Endothelial cell of umbilical vein (primary cell): ENCODE measurements around the gene TAGLN. TPM values are rescaled to one million over a fixed set of nuclear protein-coding genes. Genes with fewer than 3 reads are reported as not detected.

Experiments used
- BruUV-seq: library from RNA; stranded (reverse); fragments of 400-500 nt; replicated peaks from 2 replicates; lab custom pipeline; 2021; lab: Mats Ljungman, UMichigan
- CTCF ChIA-PET: fragments of 300-600, 350-600 bp; sonication (Branson Sonifier 250); formaldehyde crosslinking; loops from one replicate; lab custom pipeline; 2021; ENCODE audit warnings: antibody characterized with exemption, inconsistent platforms; lab: Charles Lee
- POLR2A ChIA-PET: fragments of 300-600, 350-600 bp; sonication (Branson Sonifier 250); formaldehyde crosslinking; loops from one replicate; lab custom pipeline; 2021; ENCODE audit warnings: antibody characterized with exemption, inconsistent platforms; lab: Charles Lee
- DNase-seq: peaks from one replicate; pipeline ENCODE4 v3.0.0-alpha.2; 2011; ENCODE audit warnings: low read depth, low spot score
- FAIRE-seq: peaks from 2 replicates; lab custom pipeline; 2011; peaks lifted over from hg19 to GRCh38; lab: Jason Lieb, UNC
- H2AFZ ChIP-seq: 2 replicates; pipeline ENCODE4 v1.6.0; 2012; ENCODE audit warnings: low read depth, low read length, control low read depth, inconsistent platforms
- H3K27ac ChIP-seq: 2 replicates; pipeline ENCODE4 v1.5.1; 2011; ENCODE audit warnings: low read depth, mild to moderate bottlenecking, control low read depth, low read length, moderate library complexity; ENCODE audit not compliant: insufficient read depth
- H3K27me3 ChIP-seq, 2 experiments: 2 replicates each; pipeline versions ENCODE4 v1.6.0 to v1.6.1; 2011; ENCODE audit warnings: low read length in 2 of 2, mixed read lengths in 1 of 2; ENCODE audit not compliant: control insufficient read depth in 2 of 2, insufficient read depth in 2 of 2
- H3K36me3 ChIP-seq, 2 experiments: 2 replicates in 1 of 2; 3 replicates in 1 of 2; pipeline ENCODE4 v1.5.1; 2011; ENCODE audit warnings: low read length in 2 of 2, mild to moderate bottlenecking in 1 of 2, moderate library complexity in 1 of 2; ENCODE audit not compliant: control insufficient read depth in 2 of 2, insufficient read depth in 2 of 2; ENCODE audit errors: extremely low read depth in 1 of 2
- H3K4me1 ChIP-seq: 3 replicates; pipeline ENCODE4 v1.5.1; 2011; ENCODE audit warnings: mild to moderate bottlenecking, low read length; ENCODE audit not compliant: control insufficient read depth, insufficient read depth; ENCODE audit errors: extremely low read depth
- H3K4me2 ChIP-seq: 2 replicates; pipeline ENCODE4 v1.6.1; 2011; ENCODE audit warnings: low read length, control low read depth, mixed read lengths; ENCODE audit not compliant: insufficient read depth
- H3K4me3 ChIP-seq, 3 experiments: fragments of 200-600 bp in 1 of 3; sonication (generic), shearing (Covaris generic) in 1 of 3; replicated peaks in 1 of 3; 2 replicates each; pipeline ENCODE4 v1.5.1; 2011 to 2016; ENCODE audit warnings: control low read depth in 3 of 3, low read length in 3 of 3, mild to moderate bottlenecking in 2 of 3, inconsistent platforms in 1 of 3, low read depth in 1 of 3, moderate library complexity in 1 of 3; ENCODE audit not compliant: insufficient read depth in 1 of 3
- H3K79me2 ChIP-seq: 2 replicates; pipeline ENCODE4 v1.6.0; 2012; ENCODE audit warnings: low read length, inconsistent platforms; ENCODE audit not compliant: control insufficient read depth, insufficient read depth
- H3K9ac ChIP-seq: replicated peaks from 2 replicates; pipeline ENCODE3; 2011; ENCODE audit warnings: low read length, control low read depth; ENCODE audit not compliant: insufficient read depth; ENCODE audit errors: extremely low read depth
- H3K9me1 ChIP-seq: replicated peaks from 3 replicates; pipeline ENCODE4 v1.6.0; 2011; ENCODE audit warnings: mild to moderate bottlenecking, low read length; ENCODE audit not compliant: control insufficient read depth, insufficient read depth; ENCODE audit errors: extremely low read depth
- H3K9me3 ChIP-seq: replicated peaks from 2 replicates; pipeline ENCODE4 v1.5.1; 2012; ENCODE audit warnings: low read length, inconsistent platforms; ENCODE audit not compliant: control insufficient read depth, insufficient read depth
- H4K20me1 ChIP-seq: replicated peaks from 2 replicates; pipeline ENCODE3; 2011; ENCODE audit warnings: mild to moderate bottlenecking, low read length; ENCODE audit not compliant: control insufficient read depth, insufficient read depth; ENCODE audit errors: extremely low read depth
- EZH2 ChIP-seq: IDR thresholded peaks from 2 replicates; pipeline ENCODE4 v1.6.1; 2012; ENCODE audit warnings: borderline replicate concordance, low read depth, mild to moderate bottlenecking, moderate library complexity, low read length, inconsistent platforms; ENCODE audit not compliant: severe bottlenecking
- FOS ChIP-seq: IDR thresholded peaks from 2 replicates; pipeline ENCODE4 v1.6.1; 2011; ENCODE audit warnings: mild to moderate bottlenecking, low read length, moderate library complexity, borderline replicate concordance; ENCODE audit not compliant: insufficient read depth
- GATA2 ChIP-seq: IDR thresholded peaks from 2 replicates; pipeline ENCODE4 v1.7.0; 2011; ENCODE audit warnings: low read depth, mild to moderate bottlenecking, moderate library complexity, mixed read lengths, low read length; ENCODE audit not compliant: insufficient read length, insufficient read depth
- JUN ChIP-seq: IDR thresholded peaks from 2 replicates; pipeline ENCODE4 v1.6.1; 2011; ENCODE audit warnings: borderline replicate concordance, low read depth; ENCODE audit not compliant: insufficient read length, insufficient read depth
- MYC ChIP-seq: IDR thresholded peaks from one replicate; pipeline ENCODE4 v1.6.1; 2011; ENCODE audit warnings: mild to moderate bottlenecking, low read depth, low read length
- POLR2A ChIP-seq: IDR thresholded peaks from 2 replicates; pipeline ENCODE4 v1.6.1; 2012; ENCODE audit warnings: low read depth, mild to moderate bottlenecking, control low read depth, low read length
- POLR2AphosphoS5 ChIP-seq: IDR thresholded peaks from 2 replicates; pipeline ENCODE4 v1.6.1; 2012; ENCODE audit warnings: low read depth, mild to moderate bottlenecking, control low read depth, low read length, moderate library complexity; ENCODE audit not compliant: insufficient read depth
- dilution Hi-C: fragments of 300-500 bp; cut with MboI; formaldehyde crosslinking; loops from one replicate; pipeline ENCODE4 v1.15.0; 2019; ENCODE audit warnings: low sequenced_read_pairs; ENCODE audit not compliant: extremely low pct_ligation_motif_present
- intact Hi-C: fragments of 100-400 bp; cut with micrococcal nuclease; formaldehyde crosslinking; loops from one replicate; pipeline ENCODE4 v1.10.0; 2022
- polyA plus RNA-seq, 4 experiments: library from polyadenylated mRNA; depleted of rRNA in 3 of 4; stranded (reverse) in 3 of 4; unstranded in 1 of 4; fragments of >200 nt; gene quantifications; 2 replicates each; pipeline versions ENCODE4 v1.2.1 to v1.2.3, GENCODE V29; 2011 to 2012; ENCODE audit warnings: missing spikeins in 1 of 4
- total RNA-seq: library from RNA; stranded (reverse); gene quantifications from 2 replicates; pipeline ENCODE4 v1.2.3, GENCODE V29; 2021
- TF ChIP-seq, protein P1 (sequence below), 2 donors: IDR thresholded peaks; 1 replicate in 1 of 2; 2 replicates in 1 of 2; pipeline ENCODE4 v1.5.1; 2011; ENCODE audit warnings: low read length in 2 of 2, mild to moderate bottlenecking in 2 of 2, moderate library complexity in 2 of 2, control low read depth in 1 of 2, inconsistent platforms in 1 of 2, low read depth in 1 of 2; ENCODE audit not compliant: insufficient read depth in 1 of 2; ENCODE audit errors: extremely low read depth in 1 of 2
- TF ChIP-seq, protein P2 (sequence below): IDR thresholded peaks from 2 replicates; pipeline ENCODE4 v1.6.1; 2011; ENCODE audit not compliant: insufficient read depth, insufficient read length

Gene TAGLN
- total and polyA plus RNA-seq, 2 donors (not counting 3 experiments of a cell fraction or from before 2014, with no cell fraction given): 20.8 to 113 TPM

DNA sequence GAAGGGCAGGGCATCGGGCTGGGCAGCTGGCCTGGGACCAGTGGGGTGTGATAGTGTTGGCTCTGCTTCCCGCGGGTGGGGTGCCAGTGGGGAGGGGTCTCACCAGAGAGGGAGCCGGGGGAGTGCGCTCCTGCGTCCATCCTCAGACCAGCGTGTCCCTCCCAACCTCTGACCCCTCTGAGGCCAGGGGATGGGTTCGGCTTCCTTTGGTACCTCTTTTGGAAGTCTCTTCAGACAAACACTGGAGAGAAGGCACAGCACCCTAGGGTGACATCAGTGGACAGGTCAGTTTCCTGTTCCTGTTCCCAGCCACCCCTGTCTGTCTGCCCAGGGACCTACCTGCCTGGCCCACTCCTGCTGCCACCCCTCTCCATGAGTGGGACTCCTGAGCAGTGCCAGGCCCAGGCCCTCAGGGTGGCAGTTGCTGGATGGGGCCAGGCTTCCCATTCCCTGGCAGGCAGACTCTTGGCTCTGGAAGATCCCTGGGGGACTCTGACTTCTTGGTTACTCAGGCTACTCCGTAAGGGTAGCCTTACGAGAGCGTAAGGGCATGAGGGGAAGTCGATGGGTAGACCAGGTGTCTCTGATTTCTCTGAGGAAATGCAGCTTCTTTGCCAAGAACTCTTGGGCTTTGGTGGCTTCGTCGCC lies 2.6 kb downstream of the TAGLN start:
- intact Hi-C loops: no loop called here
- Histone ChIP-seq H3K27me3 (no peaks in the 10 kb centered on the region), H2AFZ (no peak overlapping the region), H3K4me3 (no peak overlapping the region), H3K9me1 (no peaks in the 10 kb centered on the region), H3K27ac (no peak overlapping the region), H3K4me1 (peaks cover 9% of the 10 kb centered on the region), H3K79me2 (no peaks in the 10 kb centered on the region), H3K9ac (no peak overlapping the region), H3K4me2 (no peak overlapping the region), H4K20me1 (no peaks in the 10 kb centered on the region), H3K9me3 (no peaks in the 10 kb centered on the region), H3K36me3 (peaks cover 0 to 4% of the 10 kb centered on the region in 2 experiments)
- no peak for DNase-seq
- FAIRE-seq: no peak
- CTCF ChIA-PET: interaction anchor here (0.8 to 1.6 kb wide), 3 partner anchors 20 to 30 kb away, joined by 3 to 6 read pairs (median 3); partner anchors contain the start of gene PCSK7
- no peak for TF ChIP-seq MYC
- TF ChIP-seq POLR2AphosphoS5: no peak
- TF ChIP-seq JUN: no peak
- TF ChIP-seq EZH2: no peak
- no peak for TF ChIP-seq POLR2A
- TF ChIP-seq, protein P1, sequence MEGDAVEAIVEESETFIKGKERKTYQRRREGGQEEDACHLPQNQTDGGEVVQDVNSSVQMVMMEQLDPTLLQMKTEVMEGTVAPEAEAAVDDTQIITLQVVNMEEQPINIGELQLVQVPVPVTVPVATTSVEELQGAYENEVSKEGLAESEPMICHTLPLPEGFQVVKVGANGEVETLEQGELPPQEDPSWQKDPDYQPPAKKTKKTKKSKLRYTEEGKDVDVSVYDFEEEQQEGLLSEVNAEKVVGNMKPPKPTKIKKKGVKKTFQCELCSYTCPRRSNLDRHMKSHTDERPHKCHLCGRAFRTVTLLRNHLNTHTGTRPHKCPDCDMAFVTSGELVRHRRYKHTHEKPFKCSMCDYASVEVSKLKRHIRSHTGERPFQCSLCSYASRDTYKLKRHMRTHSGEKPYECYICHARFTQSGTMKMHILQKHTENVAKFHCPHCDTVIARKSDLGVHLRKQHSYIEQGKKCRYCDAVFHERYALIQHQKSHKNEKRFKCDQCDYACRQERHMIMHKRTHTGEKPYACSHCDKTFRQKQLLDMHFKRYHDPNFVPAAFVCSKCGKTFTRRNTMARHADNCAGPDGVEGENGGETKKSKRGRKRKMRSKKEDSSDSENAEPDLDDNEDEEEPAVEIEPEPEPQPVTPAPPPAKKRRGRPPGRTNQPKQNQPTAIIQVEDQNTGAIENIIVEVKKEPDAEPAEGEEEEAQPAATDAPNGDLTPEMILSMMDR (IDR thresholded peaks at IDR 0.05; ENCODE audit: extremely low read depth in 1 of 2, insufficient read depth in 1 of 2, low read depth in 1 of 2, low read length in 2 of 2): no peak
- TF ChIP-seq, protein P2, sequence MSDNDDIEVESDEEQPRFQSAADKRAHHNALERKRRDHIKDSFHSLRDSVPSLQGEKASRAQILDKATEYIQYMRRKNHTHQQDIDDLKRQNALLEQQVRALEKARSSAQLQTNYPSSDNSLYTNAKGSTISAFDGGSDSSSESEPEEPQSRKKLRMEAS: no peak
- no peak for TF ChIP-seq GATA2
- no peak for TF ChIP-seq FOS
- BruUV-seq: no TSS peak
- POLR2A ChIA-PET: interaction anchor here (0.7 kb wide), 1 partner anchor 414 kb away, joined by 3 read pairs; the partner anchor contains the start of gene ZPR1
- dilution Hi-C loops: no loop called here
